GM12873 (cell line): ENCODE measurements around the gene DALRD3.
A peak's percentile ranks its signal among the peaks of the same experiment; 100 is the strongest.

Source experiments
- CTCF ChIP-seq: IDR thresholded peaks from 2 replicates; pipeline ENCODE4 v1.5.1; 2012; ENCODE audit warnings: low read depth, mild to moderate bottlenecking, moderate library complexity, low read length, control low read depth; ENCODE audit not compliant: insufficient read depth; ENCODE audit errors: missing control alignments

DALRD3 gene

GRCh38 chr3:49015765-49016164 is 2.6 kb downstream of the DALRD3 start:
- TF ChIP-seq CTCF: no peak

- TF ChIP-seq CTCF: no peak
These were observed 3.3 kb downstream of the DALRD3 start for GRCh38 chr3:49015072-49015471.

GRCh38 chr3:49013738-49014660 is 4.4 kb downstream of the DALRD3 start:
- TF ChIP-seq CTCF: peak; percentile 86

- no peak for TF ChIP-seq CTCF
These were observed 5.2 kb downstream of the DALRD3 start for GRCh38 chr3:49013113-49013737.

- no peak for TF ChIP-seq CTCF
These were observed 5.9 kb downstream of the DALRD3 start for GRCh38 chr3:49012441-49013017.

GRCh38 chr3:49009396-49009795 is 9.0 kb downstream of the DALRD3 start:
- no peak for TF ChIP-seq CTCF
